GM20431 (cell line): ENCODE measurements around the gene ZDHHC17.
"Not testable (repeated sequence)": the region's sequence is repeated elsewhere in the genome, so short reads cannot be mapped to it uniquely, and the experiment has no call there.

Experiments used
- in situ Hi-C: fragments of 300-500 bp; cut with MseI, MboI; formaldehyde crosslinking; loops from one replicate; pipeline ENCODE4 v1.15.0; 2020; ENCODE audit warnings: low sequenced_read_pairs; ENCODE audit not compliant: unreplicated experiment

ZDHHC17 gene

DNA sequence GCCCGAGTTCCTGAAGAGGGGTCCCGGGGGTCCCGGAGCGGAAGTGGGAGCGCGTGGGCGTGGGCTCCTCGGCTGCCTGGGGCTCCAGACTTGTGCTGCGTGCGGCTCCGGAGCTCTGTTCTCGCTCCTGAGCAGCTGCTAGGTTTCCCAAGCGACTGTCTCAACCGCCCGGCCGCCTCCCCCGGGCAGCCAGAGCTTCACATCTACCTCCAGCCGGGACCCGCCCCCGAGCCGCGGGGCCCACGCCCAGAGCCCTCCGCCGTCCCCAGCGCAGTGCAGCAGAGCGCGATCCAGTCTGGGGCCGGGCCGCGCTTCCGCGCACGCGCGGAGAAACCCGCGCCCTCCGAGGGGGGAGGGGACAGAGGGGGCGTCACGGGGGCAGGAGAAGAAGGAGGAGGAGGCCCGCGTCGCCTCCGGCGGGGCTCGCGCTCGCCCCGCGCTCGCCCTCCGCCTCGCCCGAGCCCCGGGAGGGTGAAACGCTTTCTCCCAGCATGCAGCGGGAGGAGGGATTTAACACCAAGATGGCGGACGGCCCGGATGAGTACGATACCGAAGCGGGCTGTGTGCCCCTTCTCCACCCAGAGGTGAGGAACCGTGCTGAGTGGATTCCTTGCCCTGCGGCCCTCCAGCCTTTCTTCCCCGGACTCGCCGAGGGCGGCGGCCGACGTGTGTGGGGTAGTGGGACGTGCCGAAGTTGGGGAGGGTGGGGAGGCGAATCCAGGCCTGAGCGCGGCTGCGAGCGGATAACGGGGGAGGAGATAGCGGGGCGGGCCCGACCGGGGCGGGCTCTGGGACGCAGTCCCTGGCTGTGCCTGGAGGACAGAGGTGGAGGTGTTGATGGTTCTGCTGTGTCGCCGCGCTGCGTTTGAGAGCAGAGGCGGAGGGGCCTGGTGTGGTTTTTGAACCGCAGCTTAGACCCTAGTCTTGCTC is at the start of gene ZDHHC17:
TSS of gene ZDHHC17 (plus strand) at position 370 of the 930 bp plus-strand sequence. CDS start at position 492, 122 bp downstream.
- in situ Hi-C loops: no loop called here

- in situ Hi-C loops: no loop called here
Measured at GRCh38 chr12:76714415-76714814, 49.5 kb upstream of the ZDHHC17 start.

- in situ Hi-C loops: no loop called here
Measured at GRCh38 chr12:76714861-76715260, 49.1 kb upstream of the ZDHHC17 start.

DNA sequence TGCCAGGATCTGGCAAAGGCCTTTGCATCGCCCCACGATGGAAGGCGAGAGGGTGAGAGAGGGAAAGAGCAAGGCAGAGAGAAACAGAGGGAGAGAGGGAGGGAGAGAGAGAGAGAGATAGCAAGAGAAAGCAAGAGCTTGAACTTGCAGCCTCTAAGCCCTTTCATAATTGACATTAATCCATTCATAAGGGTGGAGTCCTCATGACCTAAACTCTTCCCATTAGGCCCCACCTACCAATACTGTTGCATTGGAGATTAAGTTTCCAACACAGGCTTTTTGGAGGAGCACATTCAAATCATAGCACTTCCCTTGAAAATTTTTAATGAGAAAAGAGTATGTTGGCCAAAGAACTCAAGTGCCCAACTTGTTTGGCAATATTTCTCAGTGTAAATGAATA is 48.6 kb upstream of the ZDHHC17 start:
- in situ Hi-C loops: no loop called here

DNA sequence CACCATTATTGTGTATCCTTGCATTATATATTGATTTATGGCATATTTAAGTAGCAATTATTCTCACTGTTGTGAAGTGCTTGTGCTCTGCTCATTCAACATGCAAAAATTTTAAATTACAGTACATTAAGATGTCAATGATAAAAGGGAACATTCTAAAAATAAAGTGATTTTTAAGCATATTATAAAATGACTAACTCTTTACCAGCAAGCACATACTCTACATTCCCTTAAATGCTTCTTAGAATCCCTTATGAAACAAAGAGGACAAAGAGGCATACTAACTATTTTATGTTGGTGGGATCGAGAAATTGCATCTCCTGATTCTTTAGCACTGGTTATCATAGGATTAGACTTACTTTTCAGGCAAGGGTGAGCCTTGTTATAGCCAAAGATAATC is 46.6 kb upstream of the ZDHHC17 start:
- in situ Hi-C loops: no loop called here

- in situ Hi-C loops: no loop called here
Measured at GRCh38 chr12:76719171-76720041, 44.5 kb upstream of the ZDHHC17 start.

DNA sequence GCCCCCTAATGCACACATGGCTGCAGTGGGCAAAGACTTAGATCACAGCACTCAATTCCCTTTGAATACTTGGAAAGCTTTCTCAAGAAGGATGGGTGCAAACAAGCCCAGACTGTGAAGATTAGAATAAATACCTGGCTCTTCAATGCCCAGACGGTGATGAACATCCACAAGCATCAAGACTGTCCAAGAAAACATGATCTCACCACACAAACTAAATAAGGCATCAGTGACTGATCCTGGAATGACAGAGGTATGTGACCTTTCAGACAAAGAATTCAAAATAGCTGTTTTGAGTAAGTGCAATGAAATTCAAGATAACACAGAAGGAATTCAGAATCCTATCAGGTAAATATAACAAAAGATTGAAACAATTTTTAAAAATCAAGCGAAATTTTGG is 43.8 kb upstream of the ZDHHC17 start:
- in situ Hi-C loops: no loop called here

DNA sequence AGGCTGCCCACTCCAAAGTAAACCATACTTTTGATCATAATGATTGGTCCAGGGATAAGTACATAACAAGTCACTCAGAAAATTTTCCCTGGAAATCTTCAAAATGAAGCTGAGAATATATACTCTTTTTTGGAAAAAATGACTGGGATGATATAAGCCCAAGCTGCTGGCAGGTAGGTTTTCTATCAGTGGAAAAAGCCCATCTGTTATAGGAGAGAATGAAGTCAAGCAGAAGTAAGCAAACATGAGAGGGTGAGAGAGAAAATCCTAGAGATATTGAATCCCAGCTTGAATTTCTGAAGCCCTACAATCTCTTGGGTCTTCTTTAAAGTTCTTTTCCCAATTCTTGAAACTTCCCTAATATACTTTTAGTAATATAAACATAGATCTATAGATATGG is 37.3 kb upstream of the ZDHHC17 start:
- in situ Hi-C loops: no loop called here

GRCh38 chr12:76732188-76732587 is 31.7 kb upstream of the ZDHHC17 start:
- in situ Hi-C loops: not testable (repeated sequence)

DNA sequence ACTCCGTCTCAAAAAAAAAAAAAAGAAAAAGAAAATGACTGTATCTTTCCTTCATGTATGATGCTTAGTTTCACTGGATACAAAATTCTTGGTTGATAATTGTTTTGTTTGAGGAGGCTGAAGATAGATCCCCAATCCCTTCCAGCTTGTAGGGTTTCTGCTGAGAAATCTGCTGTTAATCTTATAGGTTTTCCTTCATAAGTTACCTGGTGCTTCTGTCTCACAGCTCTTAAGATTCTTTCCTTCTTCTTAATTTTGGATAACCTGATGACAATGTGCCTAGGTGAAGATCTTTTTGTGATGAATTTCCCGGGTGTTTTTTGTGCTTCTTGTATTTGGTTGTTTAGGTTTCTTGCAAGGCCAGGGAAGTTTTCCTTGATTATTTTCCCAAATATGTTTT is 26.2 kb upstream of the ZDHHC17 start:
- in situ Hi-C loops: not testable (repeated sequence)

- in situ Hi-C loops: no loop called here
Measured at GRCh38 chr12:76738824-76739579, 24.9 kb upstream of the ZDHHC17 start.

DNA sequence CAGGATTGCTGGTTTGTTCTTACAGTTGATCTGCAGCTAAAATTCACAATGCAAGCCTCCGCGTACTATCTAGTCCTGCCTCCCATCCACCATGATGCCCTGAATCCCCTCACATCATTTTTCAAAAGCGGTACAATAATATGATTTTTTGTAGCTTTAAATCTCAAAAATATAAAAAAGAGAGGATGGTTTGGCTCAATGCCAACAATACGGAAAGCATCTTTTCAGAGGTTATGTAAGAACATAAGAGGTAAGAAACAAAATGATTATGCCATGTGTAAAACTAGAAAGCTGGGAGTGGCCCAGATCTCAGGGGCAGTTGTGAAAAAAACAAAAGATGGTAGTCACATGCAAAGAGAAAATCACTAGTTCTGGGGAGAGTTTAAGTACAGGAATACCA is 24.0 kb upstream of the ZDHHC17 start:
- in situ Hi-C loops: no loop called here

DNA sequence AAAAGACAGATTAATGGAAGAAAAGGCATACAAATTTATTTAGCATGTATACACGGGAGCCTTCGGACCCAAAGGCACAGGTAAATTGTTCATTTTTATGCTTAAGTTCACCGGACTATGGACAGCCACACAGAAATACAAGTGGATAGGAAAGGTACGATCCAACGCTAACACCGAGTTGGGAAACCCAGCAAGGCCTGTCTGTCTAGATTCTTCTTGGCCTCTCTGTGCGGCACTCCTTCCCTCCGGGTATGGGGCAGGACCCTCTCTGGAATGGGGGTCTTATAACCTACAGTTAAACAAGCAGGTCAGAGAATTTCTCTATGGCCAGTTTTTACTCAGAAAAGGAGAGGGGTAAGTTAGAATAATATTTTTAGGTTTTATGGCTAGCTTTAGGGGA is 23.4 kb upstream of the ZDHHC17 start:
- in situ Hi-C loops: no loop called here

- in situ Hi-C loops: no loop called here
Measured at GRCh38 chr12:76745343-76745742, 18.6 kb upstream of the ZDHHC17 start.

- in situ Hi-C loops: no loop called here
Measured at GRCh38 chr12:76746516-76746915, 17.4 kb upstream of the ZDHHC17 start.

DNA sequence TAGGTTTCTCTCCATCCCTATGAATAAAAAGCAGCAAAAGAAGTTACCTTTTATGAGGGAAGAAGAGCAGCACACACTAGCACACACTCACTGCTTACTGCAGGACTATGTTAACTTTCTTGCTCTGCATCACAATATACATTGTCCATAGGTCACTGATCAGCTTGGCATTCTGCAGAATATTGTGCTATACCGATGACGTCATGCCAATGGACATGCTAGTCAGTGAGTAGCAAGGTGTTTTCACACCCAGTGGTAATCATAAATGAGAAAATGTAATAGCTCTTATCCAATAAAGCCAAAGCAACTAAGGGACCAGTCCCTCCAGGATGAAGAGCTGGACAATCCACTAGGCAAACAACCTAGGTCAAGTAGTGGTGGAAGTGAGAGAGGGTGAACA is 16.7 kb upstream of the ZDHHC17 start:
- in situ Hi-C loops: no loop called here

- in situ Hi-C loops: no loop called here
Measured at GRCh38 chr12:76755829-76756379, 8.0 kb upstream of the ZDHHC17 start.

GRCh38 chr12:76757694-76758093 is 6.2 kb upstream of the ZDHHC17 start:
- in situ Hi-C loops: no loop called here

- in situ Hi-C loops: no loop called here
Measured at GRCh38 chr12:76762601-76762980, 1.3 kb upstream of the ZDHHC17 start.

DNA sequence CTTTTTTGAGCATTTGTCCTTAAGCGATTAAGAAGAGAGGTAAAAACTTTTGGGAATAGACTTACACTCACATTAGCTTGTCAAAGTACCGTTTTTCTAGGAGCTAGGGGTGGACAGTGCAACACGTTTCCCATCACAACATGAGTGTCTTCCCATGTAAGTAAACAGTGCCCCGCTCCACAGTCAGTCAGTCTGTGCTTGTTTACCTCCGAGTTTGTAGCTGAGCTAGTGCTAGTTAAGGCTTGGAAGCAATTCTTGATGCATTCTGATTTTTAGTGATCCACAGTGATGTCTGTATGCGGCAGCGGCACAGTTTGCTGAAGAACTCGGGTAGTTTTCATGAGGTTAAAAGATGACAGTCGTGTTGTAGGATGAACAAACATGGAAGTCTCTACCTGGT is 941 bp downstream of the ZDHHC17 start:
- in situ Hi-C loops: no loop called here
